HG03175 (cell line): Measurements from ENCODE around the gene EPRS1.
"Not testable (repeated sequence)": the region's sequence is repeated elsewhere in the genome, so short reads cannot be mapped to it uniquely, and the experiment has no call there.

Experiments
- ATAC-seq: cut with Tn5 transposase; IDR thresholded peaks from one replicate; pipeline ENCODE4 v1.9.1; 2021; ENCODE audit warnings: mild to moderate bottlenecking, moderate library complexity; ENCODE audit not compliant: unreplicated experiment

EPRS1 gene

GRCh38 chr1:220040028-220040596 lies 6.2 kb downstream of the EPRS1 start:
- ATAC-seq = no peak

DNA sequence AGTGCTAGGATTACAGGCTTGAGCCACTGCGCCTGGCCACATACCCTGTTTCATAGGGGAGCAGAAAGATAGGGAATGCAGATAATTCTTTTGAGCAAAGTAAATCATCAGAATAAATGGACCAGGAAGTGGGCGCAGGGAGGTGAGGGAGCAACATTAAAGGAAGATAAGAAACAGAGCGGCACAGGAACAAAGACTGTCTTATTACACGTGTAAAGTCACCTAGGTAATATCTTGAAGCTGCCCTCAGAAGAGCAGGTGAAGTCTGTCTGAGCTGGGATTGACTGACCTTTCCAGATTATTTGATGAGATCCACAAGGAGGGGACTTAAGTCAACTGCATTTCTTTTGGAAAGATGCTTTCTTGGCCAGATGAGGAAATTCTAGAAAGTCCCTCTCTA lies 7.7 kb downstream of the EPRS1 start:
- ATAC-seq = no peak

DNA sequence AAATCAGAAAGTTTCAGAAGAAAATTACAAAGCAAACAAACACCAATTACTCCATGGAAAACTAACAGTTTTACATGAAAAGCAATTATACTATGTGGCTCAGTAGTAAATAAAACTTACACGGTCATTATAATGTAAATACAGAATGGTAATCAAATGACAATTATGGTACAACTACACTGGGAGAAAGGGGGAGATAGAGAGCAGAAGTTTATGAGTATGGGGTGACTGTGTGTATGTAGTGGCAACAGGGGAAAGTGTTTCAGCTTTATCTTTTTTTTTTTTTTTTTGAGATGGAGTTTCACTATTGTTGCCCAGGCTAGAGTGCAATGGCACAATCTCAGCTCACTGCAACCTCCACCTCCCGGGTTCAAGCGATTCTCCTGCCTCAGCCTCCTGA lies 8.5 kb downstream of the EPRS1 start:
- not testable (repeated sequence) for ATAC-seq

DNA sequence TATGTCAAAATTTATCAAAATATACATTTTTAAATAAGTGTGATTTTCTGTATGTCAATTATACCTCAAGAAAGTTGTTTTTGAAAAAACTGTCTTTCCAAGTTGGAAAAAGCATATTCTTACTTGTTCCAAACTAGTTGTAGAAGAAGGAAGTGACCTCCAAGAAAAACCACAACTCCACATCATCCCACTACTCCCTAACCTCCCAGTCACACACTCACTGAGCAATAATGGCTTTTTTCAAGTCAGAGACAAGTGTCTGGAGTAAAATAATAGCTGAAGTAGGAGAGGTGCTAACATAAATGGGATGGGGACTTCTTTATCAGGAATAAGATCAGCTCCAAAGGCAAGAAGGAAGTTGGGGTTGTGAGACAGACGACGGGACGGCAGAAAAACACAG lies 13.4 kb downstream of the EPRS1 start:
- no peak for ATAC-seq

GRCh38 chr1:220031287-220031686 lies 15.0 kb downstream of the EPRS1 start:
- no peak for ATAC-seq

DNA sequence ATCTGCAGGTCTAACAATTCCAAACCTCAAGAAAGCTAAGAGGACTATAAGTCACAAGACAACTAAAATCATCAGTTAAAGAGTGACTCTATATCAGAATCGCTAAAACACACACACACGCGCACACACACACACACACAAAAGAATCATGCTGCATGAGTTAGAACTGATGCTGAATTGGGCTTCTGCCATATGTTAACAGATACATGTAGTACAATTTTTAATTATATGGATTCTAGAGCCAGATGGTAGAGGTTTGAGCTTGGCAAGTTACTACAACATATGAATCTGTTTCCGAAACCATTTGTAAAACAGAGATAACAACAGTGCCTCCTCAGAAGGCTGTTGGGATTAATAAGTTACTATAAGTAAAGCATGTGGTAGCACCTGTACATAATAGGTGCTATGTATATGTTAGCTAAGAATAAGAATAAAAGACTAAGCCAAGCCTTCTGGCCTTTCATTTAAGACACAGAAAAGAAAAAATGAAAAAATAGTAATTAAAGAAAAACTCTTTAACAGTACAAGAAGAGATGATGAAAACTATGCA lies 17.9 kb downstream of the EPRS1 start:
- peak; percentile 60 for ATAC-seq

DNA sequence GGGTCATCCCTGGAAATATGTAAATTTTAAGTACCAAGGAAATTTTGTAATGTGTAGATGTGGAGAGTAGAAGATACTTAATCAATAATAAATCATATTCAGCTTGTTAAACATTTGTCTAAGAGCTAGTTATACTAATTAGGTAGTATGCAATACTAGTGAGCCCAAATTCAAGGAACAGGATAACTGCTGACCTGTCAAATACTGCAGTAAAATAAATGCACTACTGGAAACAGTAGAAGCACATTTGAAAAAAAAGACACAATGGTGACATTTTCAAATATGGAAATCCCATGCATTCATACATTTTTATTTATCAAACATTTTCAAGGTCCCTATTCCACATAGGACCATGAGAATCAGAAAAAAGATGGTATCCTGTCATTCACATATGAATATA lies 27.2 kb downstream of the EPRS1 start:
- ATAC-seq = no peak

DNA sequence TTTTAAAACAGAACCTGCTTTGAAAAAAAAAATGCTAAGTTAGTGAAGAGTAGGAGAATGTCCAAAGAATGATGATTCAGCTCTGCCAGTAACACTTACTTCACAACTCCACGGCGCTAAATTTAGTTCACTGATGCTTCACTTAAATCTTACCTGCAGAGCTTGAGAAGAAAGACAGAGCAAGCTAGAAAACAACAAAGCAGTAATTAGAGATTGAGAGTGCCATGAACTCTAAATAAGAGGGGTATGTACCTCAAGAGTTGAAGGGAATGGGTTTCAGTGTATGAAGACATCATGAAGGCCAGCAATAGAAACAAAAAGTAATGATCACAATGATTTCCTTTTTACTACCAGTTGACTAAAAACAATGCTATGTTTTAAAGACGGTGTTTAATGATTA lies 32.8 kb downstream of the EPRS1 start:
- peak; percentile 85 for ATAC-seq

DNA sequence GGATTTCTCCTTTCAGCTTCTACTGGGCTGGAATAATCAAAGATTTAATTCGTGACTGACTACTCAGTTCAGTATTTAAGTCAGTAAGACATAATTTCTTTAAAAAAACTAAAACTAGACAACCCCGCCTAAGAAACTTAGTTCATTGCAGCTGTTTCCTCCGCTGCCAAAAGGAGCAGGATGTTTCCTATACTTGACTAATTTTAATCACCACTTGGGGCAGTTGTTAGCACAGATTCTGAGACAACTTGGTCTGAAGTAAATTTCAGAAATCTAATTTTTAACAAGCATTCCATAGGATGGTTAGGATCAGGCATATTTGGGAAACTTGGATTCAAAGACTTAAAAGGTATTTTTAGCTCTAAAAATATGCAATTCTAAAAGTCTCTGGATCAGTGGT lies 34.0 kb downstream of the EPRS1 start:
- no peak for ATAC-seq

- ATAC-seq = no peak
These were observed 34.7 kb downstream of the EPRS1 start for GRCh38 chr1:220011620-220012019.

GRCh38 chr1:220007438-220007837 lies 38.9 kb downstream of the EPRS1 start:
- no peak for ATAC-seq

DNA sequence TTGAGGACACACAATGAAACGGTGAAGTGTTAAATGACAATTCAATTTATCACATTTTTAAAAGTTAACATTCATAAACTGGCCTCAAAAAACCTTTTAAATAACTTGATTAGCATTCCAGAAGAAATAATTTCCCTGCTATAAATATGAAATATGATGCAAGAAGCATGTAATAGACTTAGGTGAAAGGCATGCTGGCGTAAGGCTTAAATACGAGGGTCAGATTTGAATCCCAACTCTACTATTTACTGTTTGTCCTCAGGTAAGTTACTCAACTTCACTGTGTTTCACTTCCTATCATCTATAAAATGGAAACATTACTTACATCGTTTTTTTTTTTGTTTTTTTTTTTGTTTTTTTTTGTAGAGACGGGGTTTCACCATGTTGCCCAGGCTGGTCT lies 40.8 kb downstream of the EPRS1 start:
- no peak for ATAC-seq

- ATAC-seq = no peak
These were observed 42.5 kb downstream of the EPRS1 start for GRCh38 chr1:220003610-220004299.

GRCh38 chr1:220003015-220003414 lies 43.3 kb downstream of the EPRS1 start:
- ATAC-seq = no peak

- no peak for ATAC-seq
These were observed 45.2 kb downstream of the EPRS1 start for GRCh38 chr1:220001095-220001501.

- ATAC-seq = no peak
These were observed 46.5 kb downstream of the EPRS1 start for GRCh38 chr1:219999821-220000220.
